ENCODE measurements around the gene OR5K2. TPM values are rescaled to one million over a fixed set of nuclear protein-coding genes. Genes with fewer than 3 reads are reported as not detected.

The OR5K2 gene
- total and polyA plus RNA-seq, 2 of the 4 experiments (the other 2 are of a cell fraction), result not detected

GRCh38 chr3:98512576-98512975 lies 15.1 kb downstream of the OR5K2 start:
- no peak overlapping the region for H4K8ac ChIP-seq (ENCODE audit: low read depth in 2 of 2, low read length in 2 of 2)
- ChIA-PET CTCF (no interaction called here), POLR2A (ENCODE audit: unreplicated experiment) (no interaction called here)
- H3K23ac ChIP-seq (ENCODE audit: low read depth, low read length), result no peak overlapping the region
- H3K14ac ChIP-seq (replicated peaks; ENCODE audit: low read depth, low read length), result no peak overlapping the region
- H2BK5ac ChIP-seq (ENCODE audit: low read depth, low read length, poor library complexity, severe bottlenecking), result no peak overlapping the region
- in situ Hi-C loops (cut with MboI; ENCODE audit: low sequenced_read_pairs) (no loop called here), dilution Hi-C loops (cut with HindIII; ENCODE audit: low sequenced_read_pairs, unreplicated experiment) (no loop called here), intact Hi-C loops (cut with micrococcal nuclease) (no loop called here)
- no peak overlapping the region for H2AK9ac ChIP-seq (replicated peaks; ENCODE audit: low read depth, low read length, poor library complexity)
- no peak for DNase-seq
- no peak overlapping the region for H3K4ac ChIP-seq (ENCODE audit: low read depth, low read length)
- ATAC-seq (ENCODE audit: low read depth), result no peak
- H3K56ac ChIP-seq (ENCODE audit: extremely low read depth, insufficient read depth, low read length), result no peak overlapping the region
- H3K4me2 ChIP-seq (ENCODE audit: low read depth, low read length), result no peak overlapping the region
- H3K36me3 ChIP-seq (ENCODE audit: control insufficient read depth, insufficient read depth, low read length), result peaks cover 8% of the 10 kb centered on the region
- H2AFZ ChIP-seq (replicated peaks; ENCODE audit: low read length, poor library complexity), result no peak overlapping the region
- H3K9ac ChIP-seq (ENCODE audit: low read depth, low read length), result no peak overlapping the region
- no peak overlapping the region for H4K5ac ChIP-seq (ENCODE audit: low read depth, low read length)
- no peak overlapping the region for H4K91ac ChIP-seq (ENCODE audit: insufficient read depth, low read depth, low read length)
- no peak overlapping the region for H2BK120ac ChIP-seq (ENCODE audit: low read depth, low read length)
- no peaks in the 10 kb centered on the region for H4K20me1 ChIP-seq (ENCODE audit: insufficient read depth, low read length)
- no peaks in the 10 kb centered on the region for H3K4me1 ChIP-seq (ENCODE audit: control insufficient read depth, insufficient read depth, low read length)
- no peak overlapping the region for H3K18ac ChIP-seq (ENCODE audit: low read depth, low read length)
- WGBS, 2 experiments (ENCODE audit: extremely low coverage in 2 of 2, insufficient read length in 1 of 2), result no CpG with 5 or more reads among the region's 4 CpGs
- H2AK5ac ChIP-seq (ENCODE audit: low read depth, low read length), result no peak overlapping the region
- no peak overlapping the region for H2BK20ac ChIP-seq (ENCODE audit: low read depth, low read length)
- no peak overlapping the region for H3K27ac ChIP-seq (ENCODE audit: insufficient read depth, low read length)
- TF ChIP-seq NFE2L2 (IDR thresholded peaks at IDR 0.05; ENCODE audit: low read depth, low read length) (no peak), MAZ (IDR thresholded peaks at IDR 0.05; ENCODE audit: borderline replicate concordance, low read depth, low read length) (no peak), POLR2A (IDR thresholded peaks at IDR 0.05; ENCODE audit: low read depth, low read length) (no peak), SMC3 (IDR thresholded peaks at IDR 0.05; ENCODE audit: low read depth, low read length) (no peak), RAD21 (IDR thresholded peaks at IDR 0.05; ENCODE audit: low read length) (no peak), CHD1 (IDR thresholded peaks at IDR 0.05; ENCODE audit: low read depth, low read length) (no peak), RFX5 (IDR thresholded peaks at IDR 0.05; ENCODE audit: low read depth, low read length) (no peak), MXI1 (IDR thresholded peaks at IDR 0.05; ENCODE audit: borderline replicate concordance, low read depth, low read length) (no peak), MAFK (IDR thresholded peaks at IDR 0.05; ENCODE audit: low read depth, low read length) (no peak), ELK1 (IDR thresholded peaks at IDR 0.05; ENCODE audit: borderline replicate concordance, low read depth, low read length) (no peak), CTCF (conservative IDR thresholded peaks at IDR 0.05; ENCODE audit: low read depth, low read length) (no peak), BHLHE40 (IDR thresholded peaks at IDR 0.05; ENCODE audit: low read depth, low read length) (no peak), RCOR1 (IDR thresholded peaks at IDR 0.05; ENCODE audit: insufficient replicate concordance, low read length) (no peak), CEBPB (IDR thresholded peaks at IDR 0.05; ENCODE audit: low read depth, low read length) (no peak), USF2 (IDR thresholded peaks at IDR 0.05; ENCODE audit: low read depth, low read length) (no peak), FOS (IDR thresholded peaks at IDR 0.05; ENCODE audit: low read depth, low read length) (no peak)
- no peaks in the 10 kb centered on the region for H3K9me1 ChIP-seq (ENCODE audit: insufficient read depth, low read length)
- no peaks in the 10 kb centered on the region for H3K27me3 ChIP-seq (ENCODE audit: control insufficient read depth, insufficient read depth, low read length)
- no peaks in the 10 kb centered on the region; a peak in 1 of 4 replicates for H3K79me1 ChIP-seq (ENCODE audit: low read depth in 1 of 2, low read length in 2 of 2)
- H3K9me3 ChIP-seq (ENCODE audit: control insufficient read depth, insufficient read depth, low read length), result no peaks in the 10 kb centered on the region
- no peak overlapping the region for H3K4me3 ChIP-seq (ENCODE audit: insufficient read depth, low read depth, low read length)
- BruUV-seq (replicated peaks), result no TSS peak
- no peak overlapping the region for H2BK15ac ChIP-seq (ENCODE audit: low read depth, low read length)
